G401.6 (cell line): ENCODE data around the gene NDUFA7.
"Not testable (repeated sequence)": the region's sequence is repeated elsewhere in the genome, so short reads cannot be mapped to it uniquely, and the experiment has no call there.

Source experiments
- FAIRE-seq: peaks from 2 replicates; lab custom pipeline; 2012; peaks lifted over from hg19 to GRCh38; lab: Jason Lieb, UNC

Gene NDUFA7

DNA sequence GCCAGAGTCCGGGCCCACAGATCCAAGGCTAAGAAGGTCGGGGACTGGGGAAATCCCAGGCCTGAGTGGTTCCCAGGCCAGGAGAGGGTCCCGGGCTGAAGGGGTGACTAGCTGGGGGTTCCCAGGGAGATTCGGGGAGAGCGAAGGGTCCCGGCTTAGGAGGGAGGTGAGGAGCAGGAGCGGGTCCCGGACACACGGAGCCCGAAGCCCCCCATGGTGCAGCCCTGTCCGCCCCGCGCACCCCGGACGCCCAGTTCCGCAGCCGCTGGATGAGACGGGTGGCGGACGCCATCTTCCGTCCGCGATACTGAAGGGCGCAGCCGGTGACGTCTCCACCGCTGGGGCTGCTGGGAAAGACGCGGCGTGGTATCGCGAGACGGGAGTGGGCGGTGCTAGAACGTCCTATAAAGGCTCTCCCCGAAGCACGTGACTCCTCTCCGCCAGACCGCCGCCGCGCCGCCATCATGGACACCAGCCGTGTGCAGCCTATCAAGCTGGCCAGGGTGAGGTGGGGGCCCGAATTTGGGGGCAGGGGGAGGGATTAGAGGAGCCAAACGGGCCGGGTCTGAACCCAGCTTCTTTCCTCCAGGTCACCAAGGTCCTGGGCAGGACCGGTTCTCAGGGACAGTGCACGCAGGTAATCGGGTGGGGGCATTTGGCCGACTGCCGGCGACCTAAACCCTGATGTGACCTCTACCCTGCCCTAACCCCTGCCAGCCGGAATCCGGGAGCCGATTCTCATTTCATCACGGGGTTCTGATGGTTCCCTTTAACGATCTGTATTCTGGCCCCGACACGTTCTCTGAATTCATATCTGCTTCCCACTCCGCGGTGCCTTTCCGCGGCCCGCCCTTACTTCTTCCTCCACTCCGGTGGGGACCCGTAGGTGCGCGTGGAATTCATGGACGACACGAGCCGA, at the start of gene NDUFA7, which contains the start of gene RPS28:
TSS of gene NDUFA7 (minus strand) at position 309 of the 919 bp plus-strand sequence. CDS start at position 292, 17 bp downstream.
TSS of gene RPS28 (plus strand) at position 430 of the 919 bp plus-strand sequence. CDS start at position 465, 35 bp downstream.
- peak; percentile 34 for FAIRE-seq

DNA sequence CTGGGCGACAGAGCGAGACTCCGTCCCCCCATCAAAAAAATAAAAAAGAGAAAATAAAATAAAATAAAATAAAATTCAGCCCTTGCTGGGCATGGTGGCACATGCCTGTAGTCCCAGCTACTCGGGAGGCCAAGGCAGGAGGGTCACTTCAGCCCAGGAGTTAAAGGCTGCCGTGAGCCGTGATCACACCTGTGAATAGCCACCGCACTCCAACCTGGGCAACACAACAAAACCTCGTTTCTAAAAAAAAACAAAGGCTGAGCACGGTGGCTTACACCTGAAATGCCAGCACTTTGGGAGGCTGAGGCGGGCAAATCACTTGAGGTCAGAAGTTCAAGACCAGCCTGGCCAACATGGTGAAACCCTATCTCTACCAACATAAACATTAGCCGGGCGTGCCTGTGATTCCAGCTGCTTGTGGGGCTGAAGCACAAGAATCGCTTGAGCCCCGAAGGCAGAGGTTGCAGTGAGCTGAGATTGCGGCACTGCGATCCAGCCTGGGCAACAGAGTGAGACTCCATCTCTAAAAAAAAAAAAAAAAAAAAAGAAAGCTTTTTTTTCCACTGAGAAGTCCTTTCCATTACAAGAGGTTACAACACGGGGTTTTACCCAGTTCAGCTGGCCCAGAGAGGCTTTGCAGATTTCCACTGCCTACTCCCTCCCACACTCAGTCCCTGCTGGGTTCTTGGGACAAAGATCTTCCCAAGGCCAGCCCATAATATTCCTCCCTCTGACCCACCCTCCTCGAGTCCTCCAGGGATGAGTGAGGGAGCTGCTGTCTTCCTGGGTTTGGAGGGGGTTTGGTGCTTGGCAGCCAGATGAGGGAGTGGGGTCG, 49.2 kb upstream of the NDUFA7 start:
- FAIRE-seq, result no peak

DNA sequence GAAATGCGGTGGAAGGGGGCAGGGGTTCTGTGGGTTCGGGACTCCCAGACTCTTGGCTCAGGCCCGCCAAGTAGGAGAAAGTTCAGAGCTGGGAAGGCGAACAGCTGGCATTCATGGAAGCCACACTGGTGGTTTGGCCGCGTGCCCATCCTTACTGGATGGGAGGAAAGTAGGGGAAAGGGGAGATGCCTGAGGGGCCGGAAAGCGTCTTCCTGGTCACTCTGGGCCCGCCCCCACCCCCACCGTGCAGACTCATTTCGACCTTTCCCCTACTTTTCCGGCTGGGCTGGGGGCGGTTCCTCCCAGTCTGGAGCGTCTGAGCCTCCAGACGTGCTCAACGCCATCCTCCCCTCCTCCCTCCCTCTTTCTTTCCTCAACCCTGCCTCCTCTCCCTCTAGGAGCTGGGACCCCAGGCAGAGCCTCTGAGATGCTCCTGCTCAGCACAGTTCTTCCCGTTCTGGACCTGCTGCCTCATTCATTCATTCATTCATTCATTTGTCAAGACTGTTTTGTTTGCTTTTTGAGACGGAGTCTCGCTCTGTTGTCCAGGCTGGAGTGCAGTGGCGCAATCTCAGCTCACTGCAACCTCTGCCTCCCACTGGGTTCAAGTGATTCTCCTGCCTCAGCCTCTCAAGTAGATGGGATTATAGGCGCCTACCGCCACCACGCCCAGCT, 46.3 kb upstream of the NDUFA7 start:
- FAIRE-seq, result no peak

DNA sequence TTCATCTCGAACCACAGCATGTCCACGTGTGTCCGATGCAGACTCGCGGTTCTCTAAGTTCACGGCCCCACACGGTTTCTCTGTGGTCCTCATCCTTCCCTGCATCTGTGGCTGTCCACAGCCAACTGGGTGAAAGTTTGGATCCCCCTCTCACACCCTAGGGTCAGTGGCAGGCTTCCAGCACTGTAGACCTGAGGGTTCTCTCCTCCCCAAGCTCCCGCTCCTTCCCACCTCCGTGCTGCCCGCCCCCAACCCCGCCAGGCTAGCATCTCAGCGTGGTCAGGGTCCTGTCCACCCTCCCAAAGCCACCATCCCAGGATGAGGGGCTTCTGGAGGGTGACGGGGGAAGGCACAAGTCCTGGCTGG, 45.8 kb upstream of the NDUFA7 start:
- FAIRE-seq, result no peak

DNA sequence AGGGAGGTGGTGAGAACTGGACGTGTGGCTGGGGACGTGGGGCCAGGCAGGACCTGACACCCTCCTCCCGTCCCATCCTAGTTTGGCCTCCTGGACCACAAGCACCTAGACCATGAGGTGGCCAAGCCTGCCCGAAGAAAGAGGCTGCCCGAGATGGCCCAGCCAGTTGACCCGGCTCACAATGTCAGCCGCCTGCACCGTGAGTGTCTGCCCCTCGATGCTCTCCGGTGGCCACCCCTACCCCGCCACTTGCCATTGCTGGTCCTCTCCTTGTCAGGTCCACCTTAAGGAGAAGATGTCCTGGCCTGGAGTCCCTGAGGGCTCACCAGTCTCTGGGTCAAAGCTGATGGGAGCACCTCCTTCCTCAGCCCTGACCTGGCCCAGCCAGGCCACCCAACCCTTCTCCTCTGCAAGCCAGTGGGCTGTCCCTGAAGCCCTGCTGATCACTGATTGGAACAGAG, 45.0 kb upstream of the NDUFA7 start:
- no peak for FAIRE-seq

DNA sequence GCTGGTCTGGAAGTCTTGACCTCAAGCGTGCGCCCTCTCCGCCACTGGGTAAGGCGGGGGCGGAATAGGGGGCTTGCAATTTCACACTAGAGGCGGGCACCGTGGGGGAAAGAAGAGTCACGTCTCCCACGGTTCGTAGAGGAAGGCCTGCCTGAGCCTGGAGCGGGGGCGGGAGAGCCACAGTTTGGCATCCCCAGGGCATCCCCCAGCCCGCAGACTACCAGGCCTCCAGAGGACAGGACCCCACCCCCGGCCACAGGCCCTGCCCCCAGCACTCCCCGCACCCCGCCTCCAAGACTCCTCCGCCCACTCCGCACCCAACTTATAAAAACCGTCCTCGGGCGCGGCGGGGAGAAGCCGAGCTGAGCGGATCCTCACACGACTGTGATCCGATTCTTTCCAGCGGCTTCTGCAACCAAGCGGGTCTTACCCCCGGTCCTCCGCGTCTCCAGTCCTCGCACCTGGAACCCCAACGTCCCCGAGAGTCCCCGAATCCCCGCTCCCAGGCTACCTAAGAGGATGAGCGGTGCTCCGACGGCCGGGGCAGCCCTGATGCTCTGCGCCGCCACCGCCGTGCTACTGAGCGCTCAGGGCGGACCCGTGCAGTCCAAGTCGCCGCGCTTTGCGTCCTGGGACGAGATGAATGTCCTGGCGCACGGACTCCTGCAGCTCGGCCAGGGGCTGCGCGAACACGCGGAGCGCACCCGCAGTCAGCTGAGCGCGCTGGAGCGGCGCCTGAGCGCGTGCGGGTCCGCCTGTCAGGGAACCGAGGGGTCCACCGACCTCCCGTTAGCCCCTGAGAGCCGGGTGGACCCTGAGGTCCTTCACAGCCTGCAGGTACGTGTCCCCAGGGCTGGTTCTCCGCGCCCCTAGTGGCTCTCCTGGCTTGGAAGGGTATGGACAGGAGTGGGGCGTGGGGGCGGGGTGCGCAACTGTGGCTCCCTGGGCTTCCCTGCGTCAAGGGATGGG, 42.9 kb upstream of the NDUFA7 start, which contains the start of gene ANGPTL4:
TSS of gene ANGPTL4 (plus strand) at position 353 of the 969 bp plus-strand sequence. CDS start at position 520, 167 bp downstream.
- FAIRE-seq, result no peak

DNA sequence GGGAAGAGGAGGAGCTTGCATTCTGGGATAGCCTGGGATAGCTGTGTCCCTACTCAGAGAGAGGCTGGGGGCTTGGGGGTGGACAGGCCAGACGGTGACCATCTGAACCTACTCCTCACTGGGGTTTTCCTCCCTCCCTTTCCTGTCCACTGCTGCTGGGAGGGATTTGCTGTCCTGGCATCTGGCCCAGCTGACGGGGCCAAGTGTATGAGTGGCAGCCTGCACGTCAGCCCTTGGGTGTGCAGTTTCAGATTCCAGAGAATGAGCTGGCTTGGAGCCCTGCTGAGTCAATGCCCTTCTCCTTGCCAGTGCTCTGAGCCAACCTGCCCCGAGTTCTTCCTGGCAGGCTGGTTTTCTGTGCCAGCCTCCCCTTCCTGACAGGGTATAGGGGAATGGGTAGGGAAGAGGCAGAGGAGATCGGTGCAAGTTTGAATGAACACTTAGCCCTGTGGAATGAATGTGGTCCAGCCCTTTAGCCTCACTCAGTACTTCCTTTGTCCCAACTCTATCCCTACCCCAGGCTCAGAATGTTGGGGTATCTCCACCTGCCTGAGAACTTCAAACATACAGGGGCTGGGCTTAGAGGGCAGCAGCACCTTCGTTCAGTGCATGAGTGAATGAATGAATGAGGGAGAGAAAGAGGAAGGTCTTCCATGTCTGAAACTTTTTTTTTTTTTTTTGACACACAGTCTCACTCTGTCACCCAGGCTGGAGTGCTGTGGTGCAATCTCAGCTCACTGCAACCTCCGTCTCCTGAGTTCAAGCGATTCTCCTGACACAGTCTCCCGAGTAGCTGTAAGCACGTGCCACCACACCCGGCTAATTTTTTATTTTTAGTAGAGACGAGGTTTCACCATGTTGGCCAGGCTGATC, 41.0 kb upstream of the NDUFA7 start:
- no peak for FAIRE-seq

DNA sequence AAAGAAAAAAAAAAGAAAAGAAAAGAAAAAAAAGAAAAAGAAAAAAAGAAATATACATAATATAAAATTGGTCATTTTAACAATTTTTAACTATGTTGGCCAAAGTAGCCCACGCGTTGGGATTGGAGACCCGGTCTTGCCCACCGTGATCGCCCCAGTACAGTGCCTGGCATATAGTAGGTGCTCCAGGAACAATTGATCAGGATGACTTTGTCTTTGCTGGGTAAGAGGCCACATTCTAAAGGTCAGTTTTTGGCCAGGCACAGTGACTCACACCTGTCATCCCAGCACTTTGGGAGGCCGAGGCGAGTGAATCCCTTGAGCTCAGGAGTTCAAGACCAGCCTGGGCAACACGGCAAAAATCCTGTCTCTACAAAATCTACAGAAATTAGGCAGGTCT, 39.0 kb upstream of the NDUFA7 start:
- FAIRE-seq, result no peak

DNA sequence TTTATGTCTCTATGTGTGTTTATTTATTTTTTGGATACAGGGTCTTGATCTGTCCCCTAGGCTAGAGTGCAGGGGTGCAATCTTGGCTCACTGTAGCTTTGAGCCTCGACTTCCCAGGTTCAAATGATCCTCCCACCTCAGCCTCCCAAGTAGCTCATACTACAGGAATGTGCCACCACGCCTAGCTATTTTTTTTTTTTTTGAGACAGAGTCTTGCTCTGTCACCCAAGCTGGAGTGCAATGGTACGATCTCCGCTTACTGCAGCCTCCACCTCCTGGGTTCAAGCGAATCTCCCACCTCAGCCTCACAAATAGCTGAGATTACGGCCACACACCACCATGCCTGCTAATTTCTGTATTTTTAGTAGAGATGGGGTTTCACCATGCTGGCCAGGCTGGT, 37.8 kb upstream of the NDUFA7 start:
- no peak for FAIRE-seq

DNA sequence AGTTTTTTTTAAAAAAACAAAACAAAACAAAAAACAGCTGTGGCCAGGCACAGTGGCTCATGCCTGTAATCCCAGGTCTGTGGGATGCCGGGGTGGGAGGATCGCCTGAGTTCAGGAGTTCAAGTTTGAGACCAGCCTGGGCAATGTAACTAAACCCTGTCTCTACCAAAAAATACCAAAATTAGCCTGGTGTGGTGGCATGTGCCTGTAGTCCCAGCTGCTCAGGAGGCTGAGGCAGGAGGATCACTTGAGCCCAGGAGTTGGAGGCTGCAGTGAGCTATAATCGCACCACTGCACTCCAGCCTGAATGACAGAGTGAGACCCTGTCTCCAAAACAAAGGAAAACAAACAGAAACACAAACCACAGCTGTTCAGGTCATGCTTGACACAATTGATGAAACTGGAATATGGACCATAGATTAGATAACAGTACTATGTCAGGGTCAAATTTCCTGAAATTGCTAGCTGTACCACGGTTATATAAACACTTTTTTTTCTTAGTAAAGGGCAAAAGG, 35.9 kb upstream of the NDUFA7 start:
- no peak for FAIRE-seq

DNA sequence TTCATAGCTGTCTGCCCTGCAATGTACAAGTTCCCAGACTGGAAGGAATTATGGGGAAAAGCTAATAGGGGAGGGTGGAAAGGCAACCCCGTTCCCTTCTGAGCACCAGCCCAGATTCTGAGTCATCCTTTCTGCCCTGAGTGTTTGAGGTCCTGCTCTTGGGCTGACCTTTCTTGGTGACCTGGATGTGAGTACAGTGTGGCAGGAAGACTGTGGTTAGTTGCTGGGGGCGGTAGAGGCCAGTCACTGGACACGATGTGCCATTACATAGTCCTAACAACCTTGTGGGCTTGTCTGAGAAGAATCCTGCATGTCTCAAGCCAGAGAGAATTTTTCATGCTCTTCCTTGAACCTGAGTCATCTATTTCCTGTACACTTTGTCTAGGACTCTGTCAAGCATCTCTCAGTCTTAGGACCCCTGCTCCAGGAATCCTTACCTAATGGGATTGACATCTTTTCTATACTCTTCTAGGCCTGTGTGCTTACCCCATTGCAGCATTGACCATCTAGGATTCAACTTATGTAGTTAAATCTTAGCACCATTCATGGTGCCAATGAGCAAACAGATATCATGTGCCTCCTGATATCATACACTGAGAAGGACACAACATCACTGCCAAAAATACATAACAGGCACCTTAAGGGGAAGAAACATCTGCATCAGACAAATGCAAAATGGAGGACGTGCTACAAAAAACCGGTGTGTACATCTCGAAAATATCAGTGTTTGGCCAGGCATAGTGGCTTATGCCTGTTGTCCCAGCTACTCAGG, 34.6 kb upstream of the NDUFA7 start:
- FAIRE-seq, result no peak

DNA sequence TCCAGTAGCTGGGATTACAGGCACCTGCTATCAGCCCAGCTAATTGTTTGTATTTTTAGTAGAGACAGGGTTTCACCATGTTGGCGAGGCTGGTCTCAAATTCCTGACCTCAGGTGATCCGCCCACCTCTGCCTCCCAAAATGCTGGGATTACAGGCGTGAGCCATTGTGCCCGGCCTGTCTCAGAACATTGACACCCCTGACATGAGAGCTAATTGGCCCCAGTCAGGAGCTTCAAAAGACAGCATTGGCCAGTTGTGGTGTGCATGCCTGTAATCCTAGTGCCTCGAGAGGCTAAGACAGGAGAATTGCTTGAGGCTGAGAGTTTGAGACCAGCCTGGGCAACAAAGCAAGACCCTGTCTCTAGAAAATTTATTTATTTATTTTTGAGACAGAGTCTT, 31.7 kb upstream of the NDUFA7 start:
- not testable (repeated sequence) for FAIRE-seq

DNA sequence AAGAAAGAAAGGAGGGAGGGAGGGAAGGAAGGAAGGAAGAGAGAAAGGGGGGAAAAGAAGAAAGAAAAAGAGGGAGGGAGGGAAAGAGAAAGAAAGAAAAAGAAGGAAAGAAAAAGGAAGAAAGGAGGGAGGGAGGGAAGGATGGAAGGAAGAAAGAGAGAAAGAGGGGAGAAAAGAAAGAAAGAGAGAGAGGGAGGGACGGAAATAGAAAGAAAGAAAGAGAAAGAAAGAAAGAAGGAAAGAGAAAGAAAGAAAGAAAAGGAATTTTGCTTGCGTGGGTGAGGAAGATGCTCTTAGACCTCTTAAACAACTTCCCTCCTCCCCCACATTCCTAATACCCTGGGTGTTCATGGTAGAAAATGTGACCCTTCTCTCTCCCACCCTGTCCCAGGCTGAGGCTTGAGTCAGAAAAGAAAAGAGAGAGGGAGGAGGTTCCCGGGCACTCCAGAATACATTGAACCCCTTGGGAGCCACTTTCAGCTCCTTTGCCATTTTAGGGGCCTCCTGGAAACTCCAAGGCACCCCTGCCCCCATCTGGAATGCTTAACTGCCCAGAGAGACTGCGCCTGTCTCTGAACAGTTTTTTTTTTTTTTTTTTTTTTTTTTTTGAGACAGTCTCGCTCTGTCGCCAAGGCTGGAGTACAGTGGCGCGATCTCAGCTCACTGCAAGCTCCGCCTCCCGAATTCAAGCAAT, 31.1 kb upstream of the NDUFA7 start:
- no peak for FAIRE-seq

DNA sequence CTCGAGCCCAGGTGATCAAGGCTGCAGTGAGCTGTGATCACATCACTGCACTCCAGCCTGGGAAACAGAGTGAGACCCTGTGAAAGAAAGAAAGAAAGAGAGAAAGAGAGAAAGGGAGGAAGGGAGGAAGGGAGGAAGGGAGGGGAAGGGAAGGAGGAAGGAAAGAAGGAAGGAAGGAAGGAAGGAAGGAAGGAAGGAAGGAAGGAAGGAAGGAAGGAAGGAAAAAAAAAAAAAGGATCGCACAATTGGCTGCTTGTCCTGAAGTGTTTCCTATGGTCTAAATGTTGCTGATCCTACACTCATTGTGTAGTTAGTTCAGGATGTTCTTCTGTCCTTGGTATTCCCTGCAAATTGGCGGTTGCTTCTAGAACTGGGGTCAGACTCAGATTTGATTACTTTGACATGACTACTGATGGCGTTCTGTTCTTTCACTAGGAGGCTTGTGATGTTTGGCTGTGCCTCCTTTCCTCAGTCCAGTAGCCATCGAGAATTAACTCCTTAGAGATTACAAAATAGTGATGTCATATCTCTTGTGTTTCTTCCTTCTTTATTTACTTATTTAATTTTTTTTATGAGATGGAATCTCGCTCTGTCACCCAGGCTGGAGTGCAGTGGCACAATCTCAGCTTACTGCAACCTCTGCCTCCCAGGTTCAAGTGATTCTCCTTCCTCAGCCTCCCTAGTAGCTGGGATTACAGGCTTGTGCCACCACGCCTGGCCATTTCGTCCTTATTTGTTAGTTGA, 28.6 kb upstream of the NDUFA7 start:
- FAIRE-seq, result not testable (repeated sequence)

DNA sequence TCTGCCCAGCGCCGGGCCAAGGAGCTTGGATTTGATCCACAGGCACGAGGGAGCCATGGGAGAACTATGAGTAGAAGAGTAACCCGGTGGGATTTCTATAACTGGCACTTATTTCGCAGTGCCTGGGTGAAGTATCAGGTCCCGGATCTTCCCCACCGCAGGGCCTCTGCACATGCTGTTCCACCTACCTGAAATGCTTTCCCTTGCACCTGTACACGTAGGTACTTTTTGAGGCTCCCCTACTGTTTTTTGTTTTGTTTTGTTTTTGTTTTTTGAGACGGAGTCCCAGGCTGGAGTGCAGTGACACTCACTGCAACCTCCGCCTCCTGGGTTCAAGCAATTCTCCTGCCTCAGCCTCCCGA, 22.3 kb upstream of the NDUFA7 start:
- no peak for FAIRE-seq

DNA sequence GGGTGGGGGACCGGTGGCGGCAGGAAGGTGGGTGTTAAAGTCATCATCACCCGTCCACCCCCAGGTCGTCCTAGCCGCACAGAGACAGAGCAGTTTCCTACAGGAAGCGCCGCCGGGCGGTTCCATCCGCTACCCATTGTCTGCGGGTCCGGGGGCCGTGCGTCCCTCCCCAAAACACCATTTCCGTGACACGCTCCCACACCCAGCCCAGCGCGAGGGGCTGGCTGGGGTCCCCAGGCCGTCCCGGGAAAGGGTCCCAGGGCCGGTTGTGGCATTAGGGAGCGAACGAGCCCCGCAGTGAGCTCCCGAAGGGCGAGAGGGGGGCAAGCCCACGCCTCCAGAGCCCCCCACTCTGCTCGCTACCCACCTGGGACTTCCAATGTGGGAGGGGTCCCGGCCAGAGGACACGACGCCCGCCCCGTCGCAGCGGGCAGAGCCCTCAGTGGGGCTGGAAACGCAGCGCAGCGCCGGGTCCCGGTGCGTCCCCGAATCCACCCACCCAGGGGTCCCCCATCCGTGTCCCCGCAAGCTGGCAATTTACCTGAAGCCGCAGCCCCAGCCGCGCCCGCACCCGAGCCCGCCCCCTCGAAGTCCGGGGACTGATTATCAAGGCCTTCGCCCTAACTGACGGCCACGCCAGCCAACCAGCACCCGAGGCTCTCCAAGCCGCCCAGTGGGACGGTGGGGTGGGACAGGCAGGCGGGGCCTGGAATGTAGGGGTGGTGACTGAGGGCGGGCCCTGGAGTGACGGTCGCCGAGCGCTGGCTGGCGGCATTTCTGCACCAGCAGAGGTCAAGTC, 21.7 kb upstream of the NDUFA7 start, which contains the start of gene KANK3:
TSS of gene KANK3 (minus strand) at position 579 of the 799 bp plus-strand sequence. CDS start 5,434 bp downstream, outside the sequence.
- no peak for FAIRE-seq

DNA sequence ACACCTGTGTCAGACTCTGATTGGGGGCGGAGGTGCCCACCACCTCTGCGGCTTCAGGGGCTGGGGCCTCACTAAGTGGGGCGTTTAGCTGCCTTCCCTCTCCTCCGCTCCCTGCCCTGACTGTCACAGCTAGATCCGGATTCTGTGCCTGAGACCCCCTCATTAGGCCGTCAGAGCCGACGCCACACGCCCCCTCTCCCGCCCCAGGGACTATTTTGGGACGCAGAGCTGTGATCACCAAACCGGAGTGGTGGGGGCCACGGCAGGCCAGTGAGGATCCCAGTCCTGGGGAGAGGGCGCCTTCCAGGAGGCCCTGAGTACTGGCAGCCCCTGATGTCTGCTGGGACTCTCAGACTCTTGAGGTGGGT, 21.1 kb upstream of the NDUFA7 start:
- no peak for FAIRE-seq
